K562 (cell line): ENCODE data around the gene MIF. TPM values are rescaled to one million over a fixed set of nuclear protein-coding genes. Genes with fewer than 3 reads are reported as not detected.

Experiments
- BRD9 ChIP-seq: fragments of 450-650 bp; IDR thresholded peaks from 2 replicates; pipeline ENCODE4 v1.6.1; 2018; ENCODE audit warnings: low read depth; ENCODE audit not compliant: partially characterized antibody
- HDAC2 ChIP-seq: fragments of 450-650 bp; IDR thresholded peaks from 2 replicates; pipeline ENCODE4 v1.6.1; 2016; ENCODE audit warnings: mild to moderate bottlenecking
- HNRNPLL ChIP-seq: fragments of 200-400 bp; formaldehyde crosslinking; IDR thresholded peaks from 2 replicates; pipeline ENCODE4 v1.6.1; 2017; ENCODE audit warnings: low read length, low read depth, mild to moderate bottlenecking; ENCODE audit not compliant: poor library complexity, severe bottlenecking
- POU5F1 ChIP-seq: fragments of 150-350 bp; IDR thresholded peaks from 2 replicates; pipeline ENCODE4 v1.6.1; 2014; ENCODE audit warnings: borderline replicate concordance, low read length, low read depth, mild to moderate bottlenecking; ENCODE audit not compliant: partially characterized antibody
- SMARCB1 ChIP-seq: IDR thresholded peaks from 2 replicates; pipeline ENCODE4 v1.6.1; 2011; ENCODE audit warnings: improper control_type of control experiment, low read depth; ENCODE audit not compliant: insufficient read length
- SMARCC2 ChIP-seq: fragments of 450-650 bp; IDR thresholded peaks from 2 replicates; pipeline ENCODE4 v1.6.1; 2017; ENCODE audit warnings: antibody characterized with exemption, moderate library complexity, mild to moderate bottlenecking, low read depth
- STAT5A ChIP-seq: IDR thresholded peaks from 2 replicates; pipeline ENCODE4 v1.6.1; 2012; ENCODE audit warnings: low read length, inconsistent platforms, borderline replicate concordance
- ZNF12 ChIP-seq: sonication (generic); formaldehyde crosslinking; IDR thresholded peaks from 2 replicates; pipeline ENCODE4 v1.4.0; 2020; ENCODE audit warnings: mild to moderate bottlenecking, missing genetic modification reagents
- ZNF707 ChIP-seq: fragments of 250-450 bp; sonication (Bioruptor Pico); conservative IDR thresholded peaks from 2 replicates; pipeline ENCODE4 v1.8.0; 2022; ENCODE audit warnings: inconsistent platforms, mild to moderate bottlenecking, moderate library complexity
- polyA plus RNA-seq, 8 experiments: library from polyadenylated mRNA; depleted of rRNA in 4 of 8; stranded (reverse) in 5 of 8; unstranded in 3 of 8; fragments of >200 nt; fragmentation: Nextera tagmentation in 2 of 8; fragmentation: Illumina TruSeq in 1 of 8; extraction: Ambion mirVana in 2 of 8; extraction: Trizol in 1 of 8; gene quantifications; 2 replicates each; pipeline versions ENCODE4 v1.2.1 to v1.2.3, GENCODE V29; 2011 to 2014; ENCODE audit warnings: inconsistent platforms in 1 of 8, missing spikeins in 1 of 8
- total RNA-seq, 7 experiments: library from RNA; depleted of rRNA in 6 of 7; stranded (reverse); fragments of >200 nt in 6 of 7; fragmentation: Illumina TruSeq in 2 of 7; extraction: Trizol in 2 of 7; gene quantifications; 2 replicates each; pipeline versions ENCODE4 v1.2.1 to v1.2.3, GENCODE V29; 2011 to 2021; ENCODE audit warnings: low replicate concordance in 1 of 7
- TF ChIP-seq, protein P1 (sequence below), 2 experiments: fragments of 200-800 bp in 1 of 2; sonication (Bioruptor generic) in 1 of 2; sonication (generic) in 1 of 2; formaldehyde crosslinking in 1 of 2; IDR thresholded peaks in 1 of 2; conservative IDR thresholded peaks in 1 of 2; 2 replicates each; pipeline versions ENCODE4 v1.5.0 to v1.6.1; 2016 to 2020; ENCODE audit warnings: missing compliant biosample characterization in 1 of 2, missing genetic modification characterization in 1 of 2, missing genetic modification reagents in 1 of 2
- TF ChIP-seq, protein P2 (sequence below), 3 experiments: IDR thresholded peaks in 2 of 3; conservative IDR thresholded peaks in 1 of 3; 2 replicates each; pipeline ENCODE4 v1.5.1; 2011 to 2012; ENCODE audit warnings: low read length in 3 of 3, mild to moderate bottlenecking in 3 of 3, control low read depth in 2 of 3, improper control_type of control experiment in 1 of 3, inconsistent platforms in 1 of 3, low read depth in 1 of 3, mixed read lengths in 1 of 3, moderate library complexity in 1 of 3; ENCODE audit not compliant: insufficient read depth in 2 of 3
- TF ChIP-seq, protein P3 (sequence below): fragments of 250-450 bp; sonication (Bioruptor Pico); IDR thresholded peaks from 2 replicates; pipeline ENCODE4 v1.5.1; 2021; ENCODE audit warnings: mild to moderate bottlenecking
- TF ChIP-seq, protein P4 (sequence below): sonication (generic); formaldehyde crosslinking; IDR thresholded peaks from 2 replicates; pipeline ENCODE4 v1.8.1; 2023; ENCODE audit warnings: mild to moderate bottlenecking, missing genetic modification reagents
- TF ChIP-seq, protein P5 (sequence below), 3 experiments: fragments of 200-800 bp in 1 of 3; sonication (Bioruptor generic) in 1 of 3; sonication (generic) in 1 of 3; formaldehyde crosslinking in 1 of 3; IDR thresholded peaks; 2 replicates each; pipeline versions ENCODE4 v1.6.1 to v1.8.0; 2016 to 2022; ENCODE audit warnings: mild to moderate bottlenecking in 2 of 3, missing compliant biosample characterization in 2 of 3, missing genetic modification characterization in 2 of 3, missing genetic modification reagents in 1 of 3

The MIF gene
- total and polyA plus RNA-seq, 9 of the 15 experiments (the other 6 are each of a cell fraction or from before 2014, with no cell fraction given): 7.4 to 666 (median 193) TPM

DNA sequence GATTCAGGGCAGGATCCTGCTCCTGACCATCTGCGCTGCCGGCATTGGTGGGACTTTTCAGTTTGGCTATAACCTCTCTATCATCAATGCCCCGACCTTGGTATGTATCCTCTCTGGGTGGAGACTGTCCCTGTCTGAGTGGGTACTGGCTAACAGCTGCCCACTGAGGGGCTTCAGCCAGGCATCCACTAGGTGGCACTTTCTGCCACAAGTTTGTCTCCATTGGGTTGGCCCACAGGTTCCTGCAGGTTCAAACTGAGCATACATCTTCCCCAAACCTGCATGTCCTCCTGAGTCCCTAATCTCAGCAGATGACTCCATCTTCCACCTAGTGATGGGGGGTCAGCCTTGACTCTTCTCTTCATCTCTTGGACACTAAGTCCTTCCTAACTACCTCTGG is 32.1 kb upstream of the MIF start (continued):
- TF ChIP-seq, protein P1, sequence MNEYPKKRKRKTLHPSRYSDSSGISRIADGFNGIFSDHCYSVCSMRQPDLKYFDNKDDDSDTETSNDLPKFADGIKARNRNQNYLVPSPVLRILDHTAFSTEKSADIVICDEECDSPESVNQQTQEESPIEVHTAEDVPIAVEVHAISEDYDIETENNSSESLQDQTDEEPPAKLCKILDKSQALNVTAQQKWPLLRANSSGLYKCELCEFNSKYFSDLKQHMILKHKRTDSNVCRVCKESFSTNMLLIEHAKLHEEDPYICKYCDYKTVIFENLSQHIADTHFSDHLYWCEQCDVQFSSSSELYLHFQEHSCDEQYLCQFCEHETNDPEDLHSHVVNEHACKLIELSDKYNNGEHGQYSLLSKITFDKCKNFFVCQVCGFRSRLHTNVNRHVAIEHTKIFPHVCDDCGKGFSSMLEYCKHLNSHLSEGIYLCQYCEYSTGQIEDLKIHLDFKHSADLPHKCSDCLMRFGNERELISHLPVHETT (CRISPR knock-in tag; conservative IDR thresholded peaks at IDR 0.05 in 1 of 2, IDR thresholded peaks at IDR 0.05 in 1 of 2): no peak
- TF ChIP-seq, protein P2, sequence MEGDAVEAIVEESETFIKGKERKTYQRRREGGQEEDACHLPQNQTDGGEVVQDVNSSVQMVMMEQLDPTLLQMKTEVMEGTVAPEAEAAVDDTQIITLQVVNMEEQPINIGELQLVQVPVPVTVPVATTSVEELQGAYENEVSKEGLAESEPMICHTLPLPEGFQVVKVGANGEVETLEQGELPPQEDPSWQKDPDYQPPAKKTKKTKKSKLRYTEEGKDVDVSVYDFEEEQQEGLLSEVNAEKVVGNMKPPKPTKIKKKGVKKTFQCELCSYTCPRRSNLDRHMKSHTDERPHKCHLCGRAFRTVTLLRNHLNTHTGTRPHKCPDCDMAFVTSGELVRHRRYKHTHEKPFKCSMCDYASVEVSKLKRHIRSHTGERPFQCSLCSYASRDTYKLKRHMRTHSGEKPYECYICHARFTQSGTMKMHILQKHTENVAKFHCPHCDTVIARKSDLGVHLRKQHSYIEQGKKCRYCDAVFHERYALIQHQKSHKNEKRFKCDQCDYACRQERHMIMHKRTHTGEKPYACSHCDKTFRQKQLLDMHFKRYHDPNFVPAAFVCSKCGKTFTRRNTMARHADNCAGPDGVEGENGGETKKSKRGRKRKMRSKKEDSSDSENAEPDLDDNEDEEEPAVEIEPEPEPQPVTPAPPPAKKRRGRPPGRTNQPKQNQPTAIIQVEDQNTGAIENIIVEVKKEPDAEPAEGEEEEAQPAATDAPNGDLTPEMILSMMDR (IDR thresholded peaks at IDR 0.05 in 2 of 3, conservative IDR thresholded peaks at IDR 0.05 in 1 of 3; ENCODE audit: insufficient read depth in 2 of 3, low read depth in 1 of 3, low read length in 3 of 3): peak; percentile 66 to 76 (median 75)
- TF ChIP-seq, protein P3, sequence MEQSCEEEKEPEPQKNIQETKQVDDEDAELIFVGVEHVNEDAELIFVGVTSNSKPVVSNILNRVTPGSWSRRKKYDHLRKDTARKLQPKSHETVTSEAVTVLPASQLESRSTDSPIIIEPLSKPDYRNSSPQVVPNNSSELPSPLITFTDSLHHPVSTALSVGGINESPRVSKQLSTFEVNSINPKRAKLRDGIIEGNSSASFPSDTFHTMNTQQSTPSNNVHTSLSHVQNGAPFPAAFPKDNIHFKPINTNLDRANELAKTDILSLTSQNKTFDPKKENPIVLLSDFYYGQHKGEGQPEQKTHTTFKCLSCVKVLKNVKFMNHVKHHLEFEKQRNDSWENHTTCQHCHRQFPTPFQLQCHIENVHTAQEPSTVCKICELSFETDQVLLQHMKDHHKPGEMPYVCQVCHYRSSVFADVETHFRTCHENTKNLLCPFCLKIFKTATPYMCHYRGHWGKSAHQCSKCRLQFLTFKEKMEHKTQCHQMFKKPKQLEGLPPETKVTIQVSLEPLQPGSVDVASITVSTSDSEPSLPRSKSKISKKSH: no peak
- TF ChIP-seq HNRNPLL (no peak), BRD9 (no peak), SMARCB1 (no peak), HDAC2 (no peak), SMARCC2 (no peak), ZNF12 (CRISPR knock-in tag) (no peak), POU5F1 (no peak), ZNF707 (CRISPR knock-in tag) (no peak), STAT5A (no peak)
- TF ChIP-seq, protein P4, sequence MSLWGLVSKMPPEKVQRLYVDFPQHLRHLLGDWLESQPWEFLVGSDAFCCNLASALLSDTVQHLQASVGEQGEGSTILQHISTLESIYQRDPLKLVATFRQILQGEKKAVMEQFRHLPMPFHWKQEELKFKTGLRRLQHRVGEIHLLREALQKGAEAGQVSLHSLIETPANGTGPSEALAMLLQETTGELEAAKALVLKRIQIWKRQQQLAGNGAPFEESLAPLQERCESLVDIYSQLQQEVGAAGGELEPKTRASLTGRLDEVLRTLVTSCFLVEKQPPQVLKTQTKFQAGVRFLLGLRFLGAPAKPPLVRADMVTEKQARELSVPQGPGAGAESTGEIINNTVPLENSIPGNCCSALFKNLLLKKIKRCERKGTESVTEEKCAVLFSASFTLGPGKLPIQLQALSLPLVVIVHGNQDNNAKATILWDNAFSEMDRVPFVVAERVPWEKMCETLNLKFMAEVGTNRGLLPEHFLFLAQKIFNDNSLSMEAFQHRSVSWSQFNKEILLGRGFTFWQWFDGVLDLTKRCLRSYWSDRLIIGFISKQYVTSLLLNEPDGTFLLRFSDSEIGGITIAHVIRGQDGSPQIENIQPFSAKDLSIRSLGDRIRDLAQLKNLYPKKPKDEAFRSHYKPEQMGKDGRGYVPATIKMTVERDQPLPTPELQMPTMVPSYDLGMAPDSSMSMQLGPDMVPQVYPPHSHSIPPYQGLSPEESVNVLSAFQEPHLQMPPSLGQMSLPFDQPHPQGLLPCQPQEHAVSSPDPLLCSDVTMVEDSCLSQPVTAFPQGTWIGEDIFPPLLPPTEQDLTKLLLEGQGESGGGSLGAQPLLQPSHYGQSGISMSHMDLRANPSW (CRISPR knock-in tag): no peak
- TF ChIP-seq, protein P5, sequence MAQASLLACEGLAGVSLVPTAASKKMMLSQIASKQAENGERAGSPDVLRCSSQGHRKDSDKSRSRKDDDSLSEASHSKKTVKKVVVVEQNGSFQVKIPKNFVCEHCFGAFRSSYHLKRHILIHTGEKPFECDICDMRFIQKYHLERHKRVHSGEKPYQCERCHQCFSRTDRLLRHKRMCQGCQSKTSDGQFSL (CRISPR knock-in tag; IDR thresholded peaks at IDR 0.05): no peak
- TF ChIP-seq, protein P5 (tag; IDR thresholded peaks at IDR 0.05): no peak
